ENCODE data around the gene KIFC3.
"Not testable (repeated sequence)": the region's sequence is repeated elsewhere in the genome, so short reads cannot be mapped to it uniquely, and the experiment has no call there.

Gene KIFC3, protein sequence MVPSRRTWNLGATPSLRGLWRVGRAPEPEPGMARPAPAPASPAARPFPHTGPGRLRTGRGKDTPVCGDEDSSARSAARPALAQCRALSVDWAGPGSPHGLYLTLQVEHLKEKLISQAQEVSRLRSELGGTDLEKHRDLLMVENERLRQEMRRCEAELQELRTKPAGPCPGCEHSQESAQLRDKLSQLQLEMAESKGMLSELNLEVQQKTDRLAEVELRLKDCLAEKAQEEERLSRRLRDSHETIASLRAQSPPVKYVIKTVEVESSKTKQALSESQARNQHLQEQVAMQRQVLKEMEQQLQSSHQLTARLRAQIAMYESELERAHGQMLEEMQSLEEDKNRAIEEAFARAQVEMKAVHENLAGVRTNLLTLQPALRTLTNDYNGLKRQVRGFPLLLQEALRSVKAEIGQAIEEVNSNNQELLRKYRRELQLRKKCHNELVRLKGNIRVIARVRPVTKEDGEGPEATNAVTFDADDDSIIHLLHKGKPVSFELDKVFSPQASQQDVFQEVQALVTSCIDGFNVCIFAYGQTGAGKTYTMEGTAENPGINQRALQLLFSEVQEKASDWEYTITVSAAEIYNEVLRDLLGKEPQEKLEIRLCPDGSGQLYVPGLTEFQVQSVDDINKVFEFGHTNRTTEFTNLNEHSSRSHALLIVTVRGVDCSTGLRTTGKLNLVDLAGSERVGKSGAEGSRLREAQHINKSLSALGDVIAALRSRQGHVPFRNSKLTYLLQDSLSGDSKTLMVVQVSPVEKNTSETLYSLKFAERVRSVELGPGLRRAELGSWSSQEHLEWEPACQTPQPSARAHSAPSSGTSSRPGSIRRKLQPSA

DNA sequence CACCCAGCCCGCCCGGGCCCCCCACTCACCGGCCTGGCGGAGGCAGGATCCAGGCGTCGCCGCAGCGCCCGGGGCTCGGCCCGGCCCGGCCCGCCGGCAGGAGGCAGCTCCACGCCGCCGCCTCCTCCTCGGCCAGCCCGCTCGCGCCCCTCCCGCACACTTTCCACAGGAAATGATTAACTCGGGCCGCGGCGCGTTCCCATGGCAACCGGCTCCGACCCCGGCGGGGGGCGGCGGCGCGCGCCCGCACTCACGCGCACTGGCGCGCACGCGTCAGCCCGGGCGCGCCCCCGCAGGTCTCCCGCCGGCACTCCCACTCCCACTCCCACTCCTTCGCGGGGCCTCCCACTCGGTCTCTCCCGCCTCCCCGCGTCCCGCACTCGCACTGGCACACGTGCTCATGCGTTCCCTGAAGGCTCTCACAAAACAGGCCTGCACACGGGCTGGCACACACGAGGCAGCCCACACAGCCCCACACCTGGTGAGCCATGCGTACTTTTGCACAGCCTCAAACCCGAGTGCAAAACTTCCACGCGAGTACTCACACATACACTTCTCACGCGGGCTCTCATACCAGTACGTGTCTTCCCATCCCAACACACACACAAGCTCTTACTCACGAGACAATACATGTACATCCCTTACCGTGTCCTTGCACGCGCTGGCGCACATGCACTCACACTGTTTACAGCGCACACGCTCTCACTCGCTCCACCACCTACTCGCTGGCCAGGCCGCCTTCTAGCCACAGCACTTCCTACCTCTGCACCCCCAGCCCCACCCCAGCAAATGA lies at the start of gene KIFC3:
KIFC3 (minus strand) TSS at position 151 of the 793 bp plus-strand sequence. CDS start 4,248 bp downstream, outside the sequence.
- in situ Hi-C loops (cut with MboI; ENCODE audit: low sequenced_read_pairs): no loop called here

DNA sequence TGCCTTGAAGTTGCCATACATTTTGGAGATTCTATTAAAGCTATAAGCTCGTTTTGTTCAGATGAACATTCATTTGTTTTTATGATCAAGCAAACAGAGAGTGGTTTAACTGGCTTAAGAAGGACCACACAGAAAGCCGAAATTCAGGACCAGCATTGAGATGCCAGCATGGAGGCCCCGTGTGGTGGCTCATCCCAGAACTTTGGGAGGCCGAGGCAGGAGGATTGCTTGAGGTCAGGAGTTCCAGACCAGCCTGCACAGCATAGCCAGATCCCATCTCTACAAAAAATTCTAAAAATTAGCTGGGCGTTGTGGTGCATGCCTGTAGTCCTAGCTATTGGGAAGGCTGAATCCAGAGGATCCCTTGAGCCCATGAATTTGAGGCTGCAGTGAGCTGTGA lies 45.9 kb upstream of the KIFC3 start:
- in situ Hi-C loops (cut with MboI; ENCODE audit: low sequenced_read_pairs): no loop called here

DNA sequence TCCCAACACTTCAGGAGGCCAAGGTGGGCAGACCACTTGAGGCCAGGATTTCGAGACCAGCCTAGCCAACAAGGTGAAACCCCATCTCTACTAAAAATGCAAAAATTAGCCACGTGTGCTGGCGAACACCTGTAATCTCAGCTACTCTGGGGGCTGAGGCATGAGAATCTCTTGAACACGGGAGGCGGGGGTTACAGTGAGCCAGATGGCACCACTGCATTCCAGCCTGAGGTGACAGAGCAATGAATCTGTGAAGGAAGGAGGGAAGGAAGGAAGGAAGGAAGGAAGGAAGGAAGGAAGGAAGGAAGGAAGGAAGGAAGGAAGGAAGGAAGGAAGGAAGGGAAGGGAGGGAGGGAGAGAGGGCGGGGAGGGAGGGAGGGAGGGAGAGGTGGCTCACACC lies 44.6 kb upstream of the KIFC3 start:
- in situ Hi-C loops (cut with MboI; ENCODE audit: low sequenced_read_pairs): not testable (repeated sequence)

DNA sequence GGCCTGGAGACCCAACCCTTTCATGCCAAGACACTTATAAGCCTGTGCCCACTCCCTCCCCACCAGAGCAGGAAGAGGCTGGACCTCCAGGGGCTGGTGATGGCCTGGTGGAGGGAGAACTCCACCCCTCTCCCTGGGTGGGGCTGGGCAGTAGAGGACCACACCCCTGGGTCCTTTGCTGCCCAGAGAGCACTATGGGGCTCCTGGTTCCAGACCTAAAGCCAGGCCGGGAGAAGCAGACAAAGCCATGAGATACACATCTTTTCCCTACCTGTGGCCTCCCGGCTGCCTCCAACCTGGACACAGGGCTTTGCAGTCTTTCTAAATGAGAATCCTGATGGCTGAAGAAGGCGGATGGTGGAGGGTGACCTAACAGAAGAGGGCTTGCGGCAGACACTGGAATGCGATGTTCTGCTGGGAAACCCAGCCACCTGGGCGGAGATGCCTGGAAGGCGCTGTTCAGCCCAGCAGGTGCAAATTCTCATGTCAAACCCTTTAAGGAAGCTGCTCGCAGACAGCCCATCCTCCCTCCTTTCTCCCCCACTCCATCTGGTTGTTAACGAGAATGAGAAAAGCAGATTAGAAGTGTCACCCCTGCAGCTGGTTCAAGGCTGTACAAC lies 43.9 kb upstream of the KIFC3 start:
- in situ Hi-C loops (cut with MboI; ENCODE audit: low sequenced_read_pairs): no loop called here

DNA sequence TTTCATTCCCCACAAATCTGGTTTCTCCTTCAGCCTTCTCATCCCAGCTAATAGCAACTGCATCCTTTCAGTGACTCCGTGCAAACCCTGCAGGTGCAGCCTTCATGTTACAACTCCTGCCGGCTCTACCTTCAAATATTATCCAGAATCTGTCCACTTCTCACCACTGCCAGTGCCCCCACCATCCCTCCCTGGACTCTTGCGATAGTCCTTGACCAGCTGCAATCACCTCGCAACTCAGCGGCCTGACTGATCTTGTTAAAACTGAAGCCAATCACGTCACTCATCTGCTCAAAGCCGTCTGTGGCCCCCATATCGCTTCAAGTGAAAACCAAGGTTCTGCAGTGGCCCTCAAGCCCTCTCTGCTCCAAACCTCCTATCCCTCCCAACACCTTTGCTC lies 42.8 kb upstream of the KIFC3 start:
- in situ Hi-C loops (cut with MboI; ENCODE audit: low sequenced_read_pairs): no loop called here

DNA sequence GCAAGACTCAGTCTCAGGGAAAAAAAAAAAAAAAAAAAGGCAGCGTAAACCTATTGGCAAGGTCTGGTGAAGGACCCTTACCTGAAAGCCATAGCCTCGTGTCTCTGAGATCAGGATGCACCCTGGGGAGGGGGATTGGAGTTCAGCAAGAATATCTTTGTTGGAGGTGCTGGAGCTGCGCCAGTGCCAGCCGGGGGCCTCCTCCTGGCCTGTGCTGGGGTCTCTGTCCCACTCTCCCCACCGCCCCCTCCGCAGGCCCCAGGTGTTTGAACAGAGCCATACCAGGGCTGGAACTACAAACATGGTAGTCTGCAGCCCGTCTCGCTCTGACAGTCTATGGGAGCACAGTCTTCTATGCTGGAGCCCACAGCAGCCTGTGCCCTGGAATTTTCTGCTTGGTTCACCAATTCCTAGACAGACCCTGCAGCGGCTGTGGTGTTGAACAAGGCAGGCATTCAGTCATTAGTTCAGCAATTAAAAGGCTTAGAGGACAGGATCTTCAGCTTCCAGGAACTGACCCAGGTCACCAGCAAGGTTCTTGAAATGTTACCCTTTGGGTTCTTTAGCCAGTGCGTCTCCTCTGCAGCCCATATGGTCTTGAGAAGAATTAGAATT lies 42.2 kb upstream of the KIFC3 start:
- in situ Hi-C loops (cut with MboI; ENCODE audit: low sequenced_read_pairs): no loop called here

DNA sequence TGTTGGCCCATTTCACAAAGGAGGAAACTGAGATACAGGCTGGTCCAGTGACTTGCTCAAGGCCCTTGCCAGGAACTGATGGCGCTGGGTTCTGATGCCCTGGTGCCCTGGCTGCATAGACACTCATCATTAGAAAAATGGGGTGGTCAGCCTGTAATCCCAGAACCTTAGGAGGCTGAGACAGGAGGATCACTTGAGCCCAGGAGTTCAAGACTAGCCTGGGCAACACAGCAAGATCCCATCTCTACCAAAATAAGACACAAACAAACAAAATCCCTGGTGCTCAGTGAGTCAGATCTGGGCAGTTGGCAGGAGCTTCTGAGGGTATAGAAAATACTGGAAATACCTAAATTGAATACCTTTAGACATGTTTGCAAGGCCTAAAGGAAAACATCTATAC lies 41.1 kb upstream of the KIFC3 start:
- in situ Hi-C loops (cut with MboI; ENCODE audit: low sequenced_read_pairs): no loop called here

DNA sequence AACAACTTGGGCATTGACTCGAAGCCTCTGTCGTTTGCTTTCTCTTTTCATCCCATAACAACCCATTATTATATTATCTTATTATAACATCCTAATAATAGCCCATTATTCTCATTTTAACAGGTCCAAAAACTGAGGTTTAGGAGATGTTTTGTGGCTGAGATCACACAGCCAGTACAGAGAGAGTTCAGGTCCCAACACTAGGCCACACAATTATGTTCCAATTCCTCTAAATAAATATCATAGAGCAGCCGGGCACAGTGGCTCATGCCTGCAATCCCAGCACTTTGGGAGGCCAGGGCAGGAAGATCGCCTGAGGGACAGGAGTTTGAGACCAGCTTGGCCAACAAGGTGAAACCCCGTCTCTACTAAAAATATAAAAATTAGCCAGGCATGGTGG lies 40.3 kb upstream of the KIFC3 start:
- in situ Hi-C loops (cut with MboI; ENCODE audit: low sequenced_read_pairs): no loop called here

DNA sequence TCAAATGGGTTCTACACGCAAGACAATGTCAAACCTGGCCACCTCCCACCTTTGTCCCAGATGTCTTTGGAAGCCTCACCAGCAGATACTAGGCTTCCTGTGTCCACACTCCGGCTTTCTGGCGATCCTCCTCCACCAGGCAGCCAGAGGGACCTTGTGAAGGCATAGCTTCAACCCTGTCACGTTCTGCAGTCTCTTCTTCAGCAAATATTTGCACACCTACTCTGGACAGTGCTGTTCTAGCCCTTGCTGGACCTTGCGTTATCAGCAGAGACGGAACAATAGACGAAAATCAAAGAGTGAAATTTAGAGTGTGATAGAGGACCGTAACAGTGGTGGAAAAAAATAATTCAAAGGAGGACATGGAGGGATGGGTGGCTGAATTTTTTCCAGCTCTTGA lies 38.5 kb upstream of the KIFC3 start:
- in situ Hi-C loops (cut with MboI; ENCODE audit: low sequenced_read_pairs): no loop called here

DNA sequence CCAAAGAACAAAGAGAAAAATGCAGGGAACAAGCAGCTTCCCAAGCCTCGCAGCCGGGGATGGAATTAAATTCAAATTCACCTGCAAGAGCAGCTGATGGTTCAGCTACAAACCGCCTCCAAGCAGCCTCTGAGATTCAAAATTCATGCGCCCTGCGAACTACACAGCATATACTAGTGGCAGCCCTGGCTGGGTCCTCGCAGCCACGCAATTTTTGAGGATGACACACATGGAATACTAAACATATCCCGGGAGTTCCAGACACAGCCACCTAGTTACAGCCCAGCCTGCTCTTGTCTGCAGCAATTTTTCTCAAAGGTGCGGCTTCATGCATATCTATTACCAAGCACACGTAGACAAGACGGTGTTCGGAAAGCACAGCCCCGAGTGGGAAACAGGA lies 35.9 kb upstream of the KIFC3 start:
- in situ Hi-C loops (cut with MboI; ENCODE audit: low sequenced_read_pairs): no loop called here

DNA sequence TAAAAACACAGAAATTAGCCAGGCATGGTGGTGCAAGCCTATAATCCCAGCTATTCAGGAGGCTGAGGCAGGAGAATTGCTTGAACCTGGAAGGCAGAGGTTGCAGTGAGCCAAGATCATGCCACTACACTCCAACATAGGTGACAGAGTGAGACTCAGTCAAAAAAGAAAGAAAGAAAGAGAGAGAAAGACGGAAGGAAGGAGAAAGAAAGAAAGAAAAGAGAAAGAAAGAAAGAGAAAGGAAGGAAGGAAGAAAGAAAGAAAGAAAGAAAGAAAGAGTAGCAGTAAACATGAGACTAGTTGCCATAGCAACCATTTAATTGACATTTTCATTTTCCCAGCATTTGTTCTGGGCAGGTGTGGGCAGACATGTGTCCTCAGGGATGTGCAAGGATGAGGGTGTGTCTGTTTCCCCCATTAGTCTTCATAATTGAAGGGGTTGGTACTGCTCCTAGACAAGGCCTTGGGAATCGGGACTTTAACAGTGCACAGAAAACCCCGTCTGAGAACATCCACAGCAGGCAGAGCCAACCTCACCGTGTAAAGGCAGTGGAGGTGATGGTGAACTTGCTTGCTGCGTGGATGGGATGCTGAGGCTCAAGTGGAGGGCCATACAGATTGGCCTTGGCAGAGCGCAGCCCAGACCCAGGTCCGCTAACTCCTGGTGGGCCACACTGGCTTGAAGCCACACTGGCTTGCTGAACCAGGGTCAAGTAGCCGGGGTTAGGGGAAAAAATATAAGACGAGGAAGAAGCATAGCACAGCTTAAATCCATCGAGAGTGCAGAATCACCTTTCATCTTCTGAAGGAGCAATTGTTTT lies 35.2 kb upstream of the KIFC3 start:
- in situ Hi-C loops (cut with MboI; ENCODE audit: low sequenced_read_pairs): no loop called here

DNA sequence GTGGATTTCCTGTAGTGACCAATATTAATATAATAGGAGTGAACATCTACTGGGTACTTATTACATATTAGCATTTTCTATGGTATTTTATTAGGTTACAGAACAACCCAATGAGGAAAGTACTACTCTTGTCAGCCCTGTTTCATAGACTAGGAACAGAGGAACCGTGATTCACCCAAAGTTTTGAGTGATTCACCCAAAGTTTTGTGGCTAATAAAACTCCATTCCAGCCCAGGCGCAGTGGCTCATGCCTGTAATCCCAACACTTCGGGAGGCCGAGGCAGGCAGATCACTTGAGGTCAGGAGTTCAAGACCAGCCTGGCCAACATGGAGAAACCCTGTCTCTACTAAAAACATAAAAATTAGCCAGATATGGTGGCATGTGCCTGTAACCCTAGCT lies 33.1 kb upstream of the KIFC3 start:
- in situ Hi-C loops (cut with MboI; ENCODE audit: low sequenced_read_pairs): not testable (repeated sequence)

DNA sequence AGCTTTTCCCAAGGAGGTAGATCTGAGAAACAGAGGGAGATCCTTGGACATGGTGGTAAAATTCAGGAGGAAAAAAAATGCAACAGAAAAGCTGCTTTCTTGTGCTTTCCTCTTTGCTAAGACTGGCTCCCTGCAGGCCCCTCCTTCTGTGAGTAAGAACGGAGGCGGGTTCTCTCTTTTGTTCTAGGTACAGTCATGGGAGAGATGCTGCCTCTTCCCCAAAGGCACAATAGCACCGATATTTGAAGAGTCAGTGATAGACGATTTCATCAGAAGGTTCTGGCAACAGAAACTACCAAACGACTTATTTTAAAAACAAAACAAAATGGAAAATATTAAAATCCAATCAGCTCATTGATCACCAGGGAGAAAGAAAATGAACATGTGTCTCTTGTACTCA lies 32.6 kb upstream of the KIFC3 start:
- in situ Hi-C loops (cut with MboI; ENCODE audit: low sequenced_read_pairs): no loop called here

DNA sequence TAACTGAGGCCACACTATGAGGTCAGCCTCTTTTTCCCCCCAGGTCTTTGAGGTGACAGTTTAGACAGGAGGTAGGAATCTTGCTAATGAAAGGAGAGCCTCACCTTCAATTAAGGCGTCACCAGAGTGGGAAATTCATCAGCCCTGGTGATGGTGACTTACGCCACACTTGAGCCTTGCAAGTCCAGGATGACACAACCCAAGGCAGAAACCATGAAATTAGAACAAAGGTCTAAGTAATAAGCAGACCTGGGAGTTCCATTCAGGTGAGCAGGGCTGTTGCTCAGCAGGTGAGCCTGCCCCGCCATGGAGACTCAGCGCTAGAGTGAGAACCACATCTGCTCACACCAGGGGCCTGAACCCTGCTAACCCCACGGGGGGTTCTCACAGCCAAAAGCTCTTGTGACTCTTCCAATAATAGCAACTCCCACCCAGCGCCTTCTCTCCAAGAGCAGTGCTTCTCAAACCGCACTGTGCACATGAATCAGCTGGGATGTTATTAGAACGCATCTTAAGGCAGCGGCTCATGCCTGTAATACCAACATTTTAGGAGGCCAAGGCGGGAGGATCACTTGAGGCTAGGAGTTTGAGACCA lies 28.7 kb upstream of the KIFC3 start:
- in situ Hi-C loops (cut with MboI; ENCODE audit: low sequenced_read_pairs): no loop called here

DNA sequence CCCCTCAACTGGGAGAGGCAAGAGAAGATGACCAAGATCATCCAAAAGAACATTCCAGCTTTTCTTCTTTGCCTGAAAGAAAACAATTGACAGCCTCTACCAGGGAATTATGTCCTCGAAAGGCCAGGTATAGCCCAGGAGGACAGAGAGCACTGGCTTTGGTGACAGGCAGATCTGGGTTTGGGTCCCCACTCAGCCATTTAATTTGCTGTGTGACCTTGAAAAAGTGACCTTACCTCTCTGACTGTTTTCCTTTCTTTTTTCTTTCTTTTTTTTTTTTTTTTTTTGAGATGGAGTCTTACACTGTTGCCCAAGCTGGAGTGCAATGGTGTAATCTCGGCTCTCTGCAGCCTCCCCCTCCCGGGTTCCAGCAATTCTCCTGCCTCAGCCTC lies 27.7 kb upstream of the KIFC3 start:
- in situ Hi-C loops (cut with MboI; ENCODE audit: low sequenced_read_pairs): no loop called here

DNA sequence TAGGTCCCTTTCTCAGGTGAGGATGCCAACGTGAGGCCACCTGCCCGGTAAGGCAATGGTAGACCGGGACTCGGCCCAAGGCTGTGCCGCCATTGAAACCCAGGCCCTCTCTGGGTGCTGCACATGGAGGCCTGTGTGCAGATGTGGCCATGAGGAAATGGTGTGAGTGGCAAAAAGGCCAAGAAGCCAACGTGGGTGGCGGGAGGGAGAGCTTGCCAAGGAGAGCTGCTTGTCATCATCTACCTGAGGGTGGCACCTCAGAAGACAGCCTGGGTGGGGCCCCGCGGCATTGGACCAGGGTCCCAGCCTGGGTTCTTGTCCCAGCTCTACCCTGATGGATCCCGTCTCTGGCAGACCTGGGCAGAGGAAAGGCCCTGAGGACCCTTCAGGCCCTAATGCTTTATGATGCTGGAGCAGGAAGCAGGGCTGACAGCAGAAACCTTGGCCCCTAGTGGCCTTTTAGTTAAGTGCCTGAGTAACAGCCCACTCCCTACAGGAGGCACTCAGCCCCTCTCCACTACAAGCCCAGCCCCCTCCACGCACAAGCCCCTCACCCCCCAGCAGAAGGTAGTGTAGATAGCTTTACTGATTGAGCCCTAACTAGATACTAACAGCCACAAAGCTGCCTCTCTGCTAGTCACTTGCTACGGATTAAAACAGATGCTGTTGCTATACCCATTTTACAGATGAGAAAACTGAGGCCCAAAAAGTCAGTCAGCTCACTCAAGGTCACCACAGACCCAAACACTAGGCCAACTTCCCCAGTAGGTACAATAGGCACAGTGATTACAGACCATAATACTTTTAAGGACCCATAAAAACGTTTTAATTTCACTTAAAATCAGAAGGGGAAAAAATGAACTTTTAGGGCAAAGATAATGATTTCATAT lies 26.2 kb upstream of the KIFC3 start:
- in situ Hi-C loops (cut with MboI; ENCODE audit: low sequenced_read_pairs): no loop called here

DNA sequence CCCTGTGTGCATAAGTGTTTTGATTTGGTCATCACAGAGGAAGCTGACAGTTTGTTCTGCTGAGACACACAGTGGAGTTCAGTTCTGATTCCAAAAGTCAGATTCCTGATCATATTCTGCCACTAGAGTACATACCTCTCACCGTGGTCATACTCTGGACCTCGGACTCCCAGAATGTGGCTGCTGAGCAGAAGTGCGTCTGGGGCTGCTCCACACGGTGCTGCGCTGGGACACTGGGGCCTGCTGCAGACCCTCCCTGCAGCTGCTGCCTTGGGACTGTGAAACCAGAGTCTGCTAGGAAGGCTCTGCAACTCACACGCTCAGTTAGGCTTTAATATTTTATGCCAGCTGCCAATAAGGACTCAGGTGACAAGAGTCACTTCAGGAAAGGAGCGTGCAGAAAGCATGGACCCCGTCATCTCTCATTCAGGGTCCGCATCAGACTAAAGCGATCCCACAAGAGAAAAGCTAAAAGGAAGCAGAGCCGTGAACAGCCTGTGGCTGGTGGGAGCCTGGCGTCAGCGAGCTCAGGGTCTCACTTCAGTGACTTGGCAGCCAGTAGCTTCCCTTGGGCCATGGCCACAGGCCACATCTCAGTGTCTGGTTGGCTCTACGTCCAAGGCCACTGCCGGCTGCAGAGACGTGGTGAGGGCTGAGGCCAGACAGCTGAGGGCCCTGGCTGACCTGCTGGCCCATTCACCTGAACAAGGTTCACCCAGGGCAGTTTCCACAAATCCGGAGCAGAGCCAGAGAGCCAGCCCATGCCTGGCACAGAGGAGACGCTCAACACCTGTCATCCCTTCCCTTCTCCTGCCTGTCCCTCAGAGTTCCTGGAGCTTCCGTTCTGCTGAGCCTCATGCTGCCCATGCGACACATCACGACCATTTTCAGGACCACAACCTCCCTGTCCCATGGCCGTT lies 24.7 kb upstream of the KIFC3 start:
- in situ Hi-C loops (cut with MboI; ENCODE audit: low sequenced_read_pairs): no loop called here

Data from HL-60/S4 (cell line).